OCI-LY1 (cell line): ENCODE results near the gene RNU7-1.

Experiments used
- H2AFZ ChIP-seq: fragments of 200-600 bp; sonication (generic), shearing (Covaris generic); 2 replicates; pipeline ENCODE4 v1.6.0; 2014; ENCODE audit warnings: antibody characterized with exemption, mild to moderate bottlenecking, low read length
- H3F3A ChIP-seq: fragments of 200-600 bp; sonication (generic), shearing (Covaris generic); 2 replicates; pipeline ENCODE4 v1.6.0; 2014; ENCODE audit warnings: mild to moderate bottlenecking, antibody characterized with exemption, low read length, moderate library complexity; ENCODE audit not compliant: insufficient read depth
- H3K27ac ChIP-seq: fragments of 200-600 bp; sonication (generic); 2 replicates; pipeline ENCODE4 v1.5.1; 2014; ENCODE audit warnings: low read length, mixed run types, mild to moderate bottlenecking, low read depth; ENCODE audit not compliant: poor library complexity, severe bottlenecking
- H3K27me3 ChIP-seq: fragments of 200-600 bp; sonication (generic); 2 replicates; pipeline ENCODE4 v1.6.0; 2014; ENCODE audit warnings: antibody characterized with exemption, mild to moderate bottlenecking, low read length, moderate library complexity; ENCODE audit not compliant: insufficient read depth
- H3K36me3 ChIP-seq: fragments of 200-600 bp; sonication (generic); 2 replicates; pipeline ENCODE4 v1.6.1; 2014; ENCODE audit warnings: mild to moderate bottlenecking, antibody characterized with exemption, low read length, moderate library complexity, mixed read lengths; ENCODE audit not compliant: insufficient read depth
- H3K4me1 ChIP-seq: fragments of 200-600 bp; sonication (generic); 2 replicates; pipeline ENCODE4 v1.5.1; 2014; ENCODE audit warnings: mild to moderate bottlenecking, low read length, moderate library complexity; ENCODE audit not compliant: insufficient read depth, severe bottlenecking
- H3K4me2 ChIP-seq: fragments of 200-600 bp; sonication (generic), shearing (Covaris generic); 2 replicates; pipeline ENCODE4 v1.6.1; 2014; ENCODE audit warnings: low read length
- H3K4me3 ChIP-seq: fragments of 200-600 bp; sonication (generic); 2 replicates; pipeline ENCODE4 v1.5.1; 2014; ENCODE audit warnings: low read length, low read depth, mild to moderate bottlenecking, mixed read lengths; ENCODE audit not compliant: poor library complexity, severe bottlenecking
- H3K79me2 ChIP-seq: fragments of 200-600 bp; shearing (Covaris generic); 2 replicates; pipeline ENCODE4 v1.6.1; 2016; ENCODE audit warnings: mixed run types, low read length, mixed read lengths; ENCODE audit not compliant: insufficient read depth
- H3K9ac ChIP-seq: fragments of 200-600 bp; sonication (generic), shearing (Covaris generic); 2 replicates; pipeline ENCODE4 v1.6.1; 2014; ENCODE audit warnings: mild to moderate bottlenecking, low read length, mixed read lengths
- H3K9me2 ChIP-seq: fragments of 200-600 bp; sonication (generic), shearing (Covaris generic); 2 replicates; pipeline ENCODE4 v1.6.1; 2014; ENCODE audit warnings: low read depth, mild to moderate bottlenecking, low read length, mixed read lengths
- H3K9me3 ChIP-seq: fragments of 200-600 bp; shearing (Covaris generic); 2 replicates; pipeline ENCODE4 v1.6.1; 2014; ENCODE audit warnings: low read length, mixed read lengths
- H4K20me1 ChIP-seq: fragments of 200-600 bp; sonication (generic), shearing (Covaris generic); 2 replicates; pipeline ENCODE4 v1.6.0; 2016; ENCODE audit warnings: mild to moderate bottlenecking, low read length; ENCODE audit not compliant: insufficient read depth
- EZH2 ChIP-seq: fragments of 200-600 bp; sonication (generic), shearing (Covaris generic); IDR thresholded peaks from 2 replicates; pipeline ENCODE4 v1.8.0; 2017; ENCODE audit warnings: borderline replicate concordance, mixed run types, mild to moderate bottlenecking, antibody characterized with exemption, low read length, moderate library complexity, mixed read lengths
- TF ChIP-seq, protein P1 (sequence below): fragments of 200-600 bp; sonication (generic), shearing (Covaris generic); IDR thresholded peaks from 2 replicates; pipeline ENCODE4 v1.5.1; 2017; ENCODE audit warnings: mild to moderate bottlenecking, antibody characterized with exemption, low read length, moderate library complexity, mixed read lengths

Gene RNU7-1

DNA sequence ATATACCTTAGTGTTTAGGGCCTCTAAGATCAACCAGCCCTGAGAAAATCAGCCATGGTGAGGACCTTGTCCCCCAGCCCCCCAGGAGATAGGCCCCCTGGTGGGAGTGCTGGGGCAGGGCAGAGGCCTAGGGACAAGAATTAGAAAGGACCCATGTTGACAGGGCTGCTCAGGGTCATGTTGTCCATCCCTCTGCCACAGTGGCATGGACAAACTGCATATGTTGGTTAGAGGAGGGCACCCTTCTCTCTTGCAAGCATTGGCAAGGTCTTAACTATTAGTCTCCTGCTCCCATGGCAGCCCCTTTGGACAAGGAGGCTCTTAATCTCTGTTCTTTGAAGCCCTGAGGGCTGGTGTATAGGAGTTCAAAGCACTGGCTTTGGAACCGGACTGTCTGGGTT, 6.8 kb downstream of the RNU7-1 start:
- TF ChIP-seq, protein P1, sequence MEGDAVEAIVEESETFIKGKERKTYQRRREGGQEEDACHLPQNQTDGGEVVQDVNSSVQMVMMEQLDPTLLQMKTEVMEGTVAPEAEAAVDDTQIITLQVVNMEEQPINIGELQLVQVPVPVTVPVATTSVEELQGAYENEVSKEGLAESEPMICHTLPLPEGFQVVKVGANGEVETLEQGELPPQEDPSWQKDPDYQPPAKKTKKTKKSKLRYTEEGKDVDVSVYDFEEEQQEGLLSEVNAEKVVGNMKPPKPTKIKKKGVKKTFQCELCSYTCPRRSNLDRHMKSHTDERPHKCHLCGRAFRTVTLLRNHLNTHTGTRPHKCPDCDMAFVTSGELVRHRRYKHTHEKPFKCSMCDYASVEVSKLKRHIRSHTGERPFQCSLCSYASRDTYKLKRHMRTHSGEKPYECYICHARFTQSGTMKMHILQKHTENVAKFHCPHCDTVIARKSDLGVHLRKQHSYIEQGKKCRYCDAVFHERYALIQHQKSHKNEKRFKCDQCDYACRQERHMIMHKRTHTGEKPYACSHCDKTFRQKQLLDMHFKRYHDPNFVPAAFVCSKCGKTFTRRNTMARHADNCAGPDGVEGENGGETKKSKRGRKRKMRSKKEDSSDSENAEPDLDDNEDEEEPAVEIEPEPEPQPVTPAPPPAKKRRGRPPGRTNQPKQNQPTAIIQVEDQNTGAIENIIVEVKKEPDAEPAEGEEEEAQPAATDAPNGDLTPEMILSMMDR, result peak; percentile 57
- no peak for TF ChIP-seq EZH2
- Histone ChIP-seq H3F3A (no peaks in the 10 kb centered on the region), H3K9ac (no peak overlapping the region; the same call in 1 of the 2 replicates), H3K4me1 (peaks cover 55% of the 10 kb centered on the region), H3K79me2 (no peaks in the 10 kb centered on the region), H3K4me2 (peak overlapping the region; percentile 62; the same call in 1 of the 2 replicates), H3K27ac (peak overlapping the region; percentile 32), H3K27me3 (no peaks in the 10 kb centered on the region), H4K20me1 (no peaks in the 10 kb centered on the region), H3K9me2 (no peaks in the 10 kb centered on the region), H3K4me3 (no peak overlapping the region), H2AFZ (no peak overlapping the region), H3K36me3 (no peaks in the 10 kb centered on the region), H3K9me3 (no peaks in the 10 kb centered on the region)

DNA sequence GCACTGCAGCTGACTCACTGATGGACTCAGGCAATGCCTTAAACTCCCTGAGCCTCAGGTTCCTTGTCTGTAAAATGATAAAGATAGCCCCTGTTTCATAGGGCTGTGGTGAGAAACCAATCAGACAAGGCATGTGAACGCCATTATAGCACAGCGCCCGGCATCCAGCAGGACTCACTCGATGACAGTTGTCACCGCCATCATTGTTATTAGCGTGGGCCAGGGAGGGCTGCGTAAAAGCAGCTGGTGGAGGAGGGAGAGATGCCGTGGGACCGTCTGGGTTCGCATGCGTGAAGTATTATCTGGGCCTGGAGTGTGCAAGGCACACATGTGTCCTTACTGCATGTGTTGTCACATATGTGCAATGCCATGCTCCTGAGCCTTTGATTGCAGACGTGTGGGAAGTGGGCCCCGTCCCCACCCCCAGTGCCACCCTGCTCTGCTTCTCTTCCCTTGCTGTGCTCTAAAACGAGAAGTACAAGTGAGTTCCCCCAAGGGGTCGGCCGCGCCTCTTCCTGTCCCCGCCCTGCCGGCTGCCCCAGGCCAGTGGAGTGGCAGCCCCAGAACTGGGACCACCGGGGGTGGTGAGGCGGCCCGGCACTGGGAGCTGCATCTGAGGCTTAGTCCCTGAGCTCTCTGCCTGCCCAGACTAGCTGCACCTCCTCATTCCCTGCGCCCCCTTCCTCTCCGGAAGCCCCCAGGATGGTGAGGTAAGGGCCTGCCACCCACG, 7.4 kb downstream of the RNU7-1 start, which contains the start of gene PTPN6:
Gene PTPN6, plus strand, starts transcription at position 546 of the 730 bp plus-strand sequence. Its CDS starts 157 bp downstream, at position 703.
- Histone ChIP-seq H3K79me2 (no peaks in the 10 kb centered on the region), H3F3A (no peaks in the 10 kb centered on the region), H3K27ac (peak within 1 kb of the TSS; percentile 32), H3K9me2 (no peaks in the 10 kb centered on the region), H3K36me3 (no peaks in the 10 kb centered on the region), H3K27me3 (peaks cover 2% of the 10 kb centered on the region; the same call in 1 of the 2 replicates), H3K9ac (peak within 1 kb of the TSS; percentile 49; the same call in 1 of the 2 replicates), H3K4me3 (peak within 1 kb of the TSS; percentile 50), H2AFZ (no peak within 1 kb of the TSS), H3K4me1 (peaks cover 50% of the 10 kb centered on the region), H3K9me3 (no peaks in the 10 kb centered on the region), H3K4me2 (peak within 1 kb of the TSS; percentile 62), H4K20me1 (no peaks in the 10 kb centered on the region)
- TF ChIP-seq, protein P1, result no peak
- TF ChIP-seq EZH2, result no peak

DNA sequence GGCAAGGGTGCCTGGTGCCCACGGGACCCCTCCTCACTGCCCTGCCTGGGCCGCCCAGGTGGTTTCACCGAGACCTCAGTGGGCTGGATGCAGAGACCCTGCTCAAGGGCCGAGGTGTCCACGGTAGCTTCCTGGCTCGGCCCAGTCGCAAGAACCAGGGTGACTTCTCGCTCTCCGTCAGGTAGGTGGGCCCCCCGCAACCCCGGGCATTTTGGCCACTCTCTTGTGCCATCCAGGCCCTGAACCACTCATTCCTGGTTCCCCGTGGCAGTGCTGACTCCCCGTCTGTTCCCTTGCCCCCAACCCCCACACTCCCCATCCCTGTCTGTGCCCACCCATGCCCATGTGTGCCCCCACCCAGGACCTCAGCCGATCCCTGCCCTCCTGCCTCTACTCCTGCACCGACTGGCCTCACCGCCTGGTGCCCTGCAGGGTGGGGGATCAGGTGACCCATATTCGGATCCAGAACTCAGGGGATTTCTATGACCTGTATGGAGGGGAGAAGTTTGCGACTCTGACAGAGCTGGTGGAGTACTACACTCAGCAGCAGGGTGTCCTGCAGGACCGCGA, 8.0 kb downstream of the RNU7-1 start:
- no peaks in the 10 kb centered on the region for H3K79me2 ChIP-seq
- H3K36me3 ChIP-seq, result no peaks in the 10 kb centered on the region
- no peak overlapping the region for H2AFZ ChIP-seq
- no peaks in the 10 kb centered on the region for H3F3A ChIP-seq
- H3K4me1 ChIP-seq, result peaks cover 43% of the 10 kb centered on the region
- TF ChIP-seq, protein P1, result no peak
- no peak for TF ChIP-seq EZH2
- peak overlapping the region; percentile 62 for H3K4me2 ChIP-seq
- H3K27me3 ChIP-seq, result peaks cover 6% of the 10 kb centered on the region; the same call in 1 of the 2 replicates
- peak overlapping the region; percentile 50 for H3K4me3 ChIP-seq
- H3K27ac ChIP-seq, result no peak overlapping the region
- peak overlapping the region; percentile 49; the same call in 1 of the 2 replicates for H3K9ac ChIP-seq
- no peaks in the 10 kb centered on the region for H3K9me3 ChIP-seq
- H4K20me1 ChIP-seq, result no peaks in the 10 kb centered on the region
- no peaks in the 10 kb centered on the region for H3K9me2 ChIP-seq
